ENCODE data around the gene PXDC1. TPM values are rescaled to one million over a fixed set of nuclear protein-coding genes. Genes with fewer than 3 reads are reported as not detected.
"Not testable (repeated sequence)": the region's sequence is repeated elsewhere in the genome, so short reads cannot be mapped to it uniquely, and the experiment has no call there.

PXDC1 gene
- total RNA-seq, 1 donor from 2014 or later: 103 TPM

DNA sequence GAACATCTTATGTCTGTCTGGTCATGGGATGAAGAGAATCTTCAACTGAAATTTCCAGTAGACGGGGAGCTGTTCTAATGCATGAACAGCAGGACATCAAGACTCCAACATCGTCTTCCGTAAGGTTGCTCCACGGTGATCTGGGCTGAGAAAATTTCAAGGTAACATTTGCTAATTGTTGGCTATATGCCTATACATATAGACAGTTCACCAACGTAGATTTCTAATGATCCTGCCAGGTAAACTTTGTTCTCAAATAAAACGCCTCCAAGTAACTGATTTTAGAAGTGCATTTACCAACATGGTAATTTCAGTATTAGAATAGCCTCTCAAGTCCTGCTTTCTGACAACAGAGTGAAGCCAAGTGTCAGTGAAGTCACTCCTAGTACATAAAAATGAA, 11.3 kb upstream of the PXDC1 start:
- no peak for DNase-seq (ENCODE audit: low read depth in 2 of 2)

DNA sequence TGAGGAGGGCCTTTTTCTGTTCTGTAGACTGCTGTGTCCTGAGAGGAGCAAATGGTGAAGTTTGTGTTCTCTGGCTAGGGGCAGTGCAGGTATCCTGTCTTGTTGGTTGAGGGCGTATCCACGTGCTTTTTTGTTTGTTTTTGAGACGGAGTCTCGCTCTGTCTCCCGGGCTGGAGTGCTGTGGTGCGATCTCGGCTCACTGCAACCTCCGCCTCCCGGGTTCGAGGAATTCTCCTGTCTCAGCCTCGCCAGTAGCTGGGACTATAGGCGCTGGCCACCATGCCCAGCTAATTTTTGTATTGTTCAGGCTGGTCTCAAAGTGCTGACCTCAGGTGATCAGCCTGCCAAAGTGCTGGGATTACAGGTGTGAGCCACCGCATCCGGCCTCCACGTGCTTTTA, 10.8 kb upstream of the PXDC1 start:
- no peak for DNase-seq (ENCODE audit: low read depth in 2 of 2)

DNA sequence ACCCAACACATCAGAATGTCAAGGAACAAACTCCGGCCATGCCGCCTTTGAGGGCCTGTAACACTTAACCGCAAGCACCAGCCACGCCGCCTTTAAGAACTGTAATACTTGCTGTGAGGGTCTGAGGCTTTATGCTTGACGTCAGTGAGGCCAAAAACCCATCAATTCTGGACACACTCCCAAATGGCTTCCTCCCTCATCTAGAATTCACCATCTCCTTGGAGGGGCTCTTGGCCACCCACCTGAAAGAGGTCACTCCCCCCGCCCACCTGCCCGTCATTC, 10.4 kb upstream of the PXDC1 start:
- no peak for DNase-seq (ENCODE audit: low read depth in 2 of 2)

DNA sequence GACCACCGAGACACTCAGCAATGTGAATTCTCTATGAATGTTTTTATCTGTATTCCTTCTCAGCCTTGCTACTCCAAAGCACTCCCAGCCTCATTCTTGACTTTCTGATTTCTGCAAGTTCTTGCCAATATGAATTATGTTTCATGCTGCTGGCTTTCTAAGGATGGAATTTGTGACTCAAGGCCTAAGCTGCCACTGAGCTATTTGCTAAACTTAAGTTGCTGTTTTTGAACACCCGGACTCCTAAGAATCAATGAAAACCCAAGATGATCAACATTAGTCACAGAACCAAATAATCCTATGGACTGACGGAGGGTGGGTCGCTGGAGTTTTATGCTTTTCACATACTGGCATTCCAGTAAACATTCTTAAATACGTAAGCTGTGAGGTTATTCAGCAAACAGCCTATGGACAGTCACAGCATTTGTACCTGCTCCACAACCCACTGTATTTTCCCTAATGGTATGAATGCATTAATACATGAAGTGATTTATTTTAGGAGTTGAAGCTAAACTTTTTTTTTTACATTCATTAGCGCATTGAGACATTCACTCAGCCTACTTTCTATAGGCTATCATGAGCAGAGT, 8.2 kb upstream of the PXDC1 start:
- peak in 1 of 2 donors; percentile 19 for DNase-seq (ENCODE audit: low read depth in 2 of 2)

DNA sequence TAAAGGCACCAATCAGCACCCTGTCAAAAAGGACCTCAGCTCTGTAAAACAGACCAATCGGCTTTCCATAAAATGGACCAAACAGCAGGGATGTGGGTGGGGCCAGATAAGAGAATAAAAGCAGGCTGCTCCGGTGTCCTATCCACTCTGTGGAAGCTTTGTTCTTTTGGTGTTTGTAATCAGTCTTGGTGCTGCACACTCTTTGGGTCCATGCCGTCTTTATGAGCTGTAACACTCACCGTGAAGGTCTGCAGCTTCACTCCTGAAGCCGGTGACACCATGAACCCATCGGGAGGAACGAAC, 7.3 kb upstream of the PXDC1 start:
- DNase-seq (ENCODE audit: low read depth in 2 of 2): no peak

DNA sequence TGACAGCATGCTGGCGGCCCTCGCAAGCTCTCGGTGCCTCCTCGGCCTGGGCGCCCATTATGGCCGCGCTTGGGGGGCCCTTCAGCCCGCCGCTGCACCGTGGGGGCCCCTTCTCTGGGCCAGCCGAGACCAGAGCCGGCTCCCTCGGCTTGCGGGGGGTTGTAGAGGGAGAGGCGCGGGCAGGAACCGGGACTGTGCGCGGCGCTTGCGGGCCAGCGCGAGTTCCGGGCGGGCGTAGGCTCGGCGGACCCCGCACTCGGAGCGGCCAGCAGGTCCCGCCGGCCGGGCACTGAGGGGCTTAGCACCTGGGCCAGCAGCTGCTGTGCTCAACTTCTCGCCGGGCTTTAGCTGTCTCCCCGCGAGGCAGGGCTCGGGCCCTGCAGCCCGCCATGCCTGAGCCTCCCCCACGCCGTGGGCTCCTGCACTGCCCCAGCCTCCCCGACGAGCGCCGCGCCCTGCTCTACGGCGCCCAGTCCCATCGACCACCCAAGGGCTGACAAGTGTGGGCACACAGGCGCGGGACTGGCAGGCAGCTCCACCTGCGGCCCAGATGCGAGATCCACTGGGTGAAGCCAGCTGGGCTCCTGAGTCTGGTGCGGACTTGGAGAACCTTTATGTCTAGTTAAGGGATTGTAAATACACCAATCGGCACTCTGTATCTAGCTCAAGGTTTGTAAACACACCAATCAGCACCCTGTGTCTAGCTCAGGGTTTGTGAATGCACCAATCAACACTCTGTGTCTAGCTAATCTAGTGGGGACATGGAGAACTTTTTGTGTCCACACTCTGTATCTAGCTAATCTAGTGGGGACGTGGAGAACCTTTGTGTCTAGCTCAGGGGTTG, 6.7 kb upstream of the PXDC1 start:
- DNase-seq (ENCODE audit: low read depth in 2 of 2): not testable (repeated sequence)

DNA sequence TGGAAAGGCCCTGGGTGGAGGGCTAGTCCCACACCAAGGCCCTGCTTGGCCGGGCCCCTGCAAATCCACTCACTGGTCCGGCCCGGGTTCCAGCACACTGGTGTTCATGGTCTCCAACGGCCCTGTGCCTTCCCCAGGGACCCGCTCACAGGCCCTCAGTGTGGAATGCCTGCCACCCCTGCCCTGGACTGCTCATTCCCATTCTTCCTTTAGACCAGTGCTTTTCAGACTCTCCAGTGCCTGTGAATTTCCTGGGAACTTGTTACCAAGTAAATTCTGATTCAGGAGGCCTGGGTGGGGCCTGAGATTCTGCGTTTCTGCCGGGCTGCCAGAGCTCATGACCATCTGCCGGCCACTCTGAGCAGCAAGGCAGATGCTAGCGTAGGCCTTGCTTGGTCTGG, 5.7 kb upstream of the PXDC1 start:
- no peak for DNase-seq (ENCODE audit: low read depth in 2 of 2)

DNA sequence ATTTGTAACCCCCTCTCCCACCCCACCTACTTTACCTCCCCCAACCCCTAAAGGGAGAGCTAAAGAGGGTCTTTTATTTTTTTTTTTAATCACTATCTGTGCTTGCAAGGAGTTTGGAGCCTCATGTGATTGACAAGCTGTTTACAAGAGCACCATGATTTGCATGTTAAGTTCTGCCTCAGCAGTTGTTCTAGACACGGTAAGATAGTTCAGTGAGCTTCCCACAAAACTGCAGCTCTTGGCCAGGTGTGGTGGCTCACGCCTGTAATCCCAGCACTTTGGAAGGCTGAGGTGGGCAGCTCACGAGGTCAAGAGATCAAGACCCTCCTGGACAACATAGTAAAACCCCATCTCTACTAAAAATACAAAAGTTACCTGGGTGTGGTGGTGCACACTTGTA, 5.0 kb upstream of the PXDC1 start:
- no peak for DNase-seq (ENCODE audit: low read depth in 2 of 2)

DNA sequence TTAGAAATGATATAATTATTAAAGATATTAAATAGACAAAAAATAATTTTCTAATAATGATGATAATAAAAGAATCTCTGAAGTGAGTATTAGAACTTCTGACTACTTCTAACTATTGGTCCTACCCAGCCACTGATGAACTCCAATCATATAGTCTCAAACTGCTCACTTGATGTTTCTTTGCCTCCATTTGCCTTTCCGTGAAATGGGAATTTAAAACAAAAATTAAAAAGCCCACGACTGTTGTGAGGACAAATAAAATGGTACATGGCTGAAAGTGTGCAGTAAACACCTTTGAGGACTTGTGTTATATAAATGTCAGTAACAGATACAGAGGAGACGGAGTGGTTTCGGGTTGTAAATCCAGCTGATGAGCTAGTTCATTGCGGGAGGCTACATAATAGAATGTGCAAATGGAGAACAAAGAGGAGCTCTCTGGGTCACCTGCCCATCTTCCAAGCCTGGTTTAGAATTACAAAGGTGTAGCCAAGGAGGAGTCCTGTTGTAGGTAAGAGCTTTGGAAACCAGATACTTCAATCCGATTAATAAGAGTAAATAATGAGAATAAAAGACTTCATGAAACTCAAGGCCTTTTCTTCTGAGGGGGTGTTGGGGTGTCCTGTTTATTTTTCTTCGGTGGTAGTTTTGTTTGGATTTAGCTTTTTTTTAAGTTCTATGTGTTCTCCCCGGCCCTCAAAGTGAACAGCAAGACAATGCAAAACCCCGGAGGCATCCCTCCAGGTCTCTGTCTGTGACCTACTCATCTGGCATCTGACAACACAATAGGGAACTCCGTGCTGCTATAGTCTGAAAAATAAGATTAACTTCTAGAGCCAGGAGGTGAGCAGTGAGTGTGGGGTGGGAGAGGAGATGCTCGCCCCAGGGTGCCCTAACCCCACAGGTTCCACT, 4.4 kb upstream of the PXDC1 start:
- DNase-seq (ENCODE audit: low read depth in 2 of 2): no peak

DNA sequence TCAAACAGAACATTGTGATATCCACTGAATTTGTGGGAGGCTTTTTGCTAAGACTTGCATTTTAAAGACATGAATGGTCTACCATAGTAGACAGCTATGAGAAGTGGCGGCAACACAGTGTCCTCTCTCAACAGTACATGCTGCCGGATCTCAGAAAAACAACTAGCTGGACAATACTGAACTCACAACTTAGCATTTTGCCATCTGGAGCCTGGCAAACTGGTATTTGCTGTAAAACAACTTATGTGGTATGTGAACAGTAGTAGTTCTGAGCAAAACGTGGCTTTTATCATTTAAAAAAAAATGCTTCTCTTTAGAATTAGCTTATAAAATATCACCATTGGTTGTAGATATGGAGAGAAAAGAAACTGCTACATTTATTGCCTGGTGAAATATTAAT, 3.3 kb upstream of the PXDC1 start:
- DNase-seq (ENCODE audit: low read depth in 2 of 2): no peak

DNA sequence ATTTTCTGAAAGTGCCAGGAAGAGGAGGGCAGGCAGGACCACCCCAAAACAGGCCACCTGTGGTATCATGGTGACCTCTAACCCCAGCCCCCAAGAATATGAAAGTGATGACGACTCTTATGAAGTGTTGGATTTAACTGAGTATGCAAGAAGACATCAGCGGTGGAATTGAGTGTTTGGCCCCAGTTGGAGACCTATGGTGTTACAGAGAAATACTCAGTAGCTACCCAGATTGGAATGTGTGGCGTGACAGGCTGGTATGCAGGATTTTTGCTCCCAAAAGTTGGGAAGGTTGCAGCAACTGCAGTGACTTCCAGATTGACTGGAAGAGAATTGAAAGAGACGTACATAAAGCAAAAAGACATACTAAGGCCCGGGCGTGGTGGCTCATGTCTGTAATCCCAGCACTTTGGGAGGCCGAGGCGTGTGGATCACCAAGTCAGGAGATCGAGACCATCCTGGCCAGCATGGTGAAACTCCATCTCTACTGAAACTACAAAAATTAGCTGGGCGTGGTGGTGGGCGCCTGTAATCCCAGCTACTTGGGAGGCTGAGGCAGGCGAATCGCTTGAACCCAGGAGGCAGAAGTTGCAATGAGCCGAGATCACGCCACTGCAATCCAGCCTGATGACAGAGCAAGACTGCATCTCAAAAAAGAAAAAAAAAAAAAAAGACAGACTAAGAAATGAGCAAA, 2.7 kb upstream of the PXDC1 start:
- peak in 1 of 2 donors; percentile 21 for DNase-seq (ENCODE audit: low read depth in 2 of 2)

DNA sequence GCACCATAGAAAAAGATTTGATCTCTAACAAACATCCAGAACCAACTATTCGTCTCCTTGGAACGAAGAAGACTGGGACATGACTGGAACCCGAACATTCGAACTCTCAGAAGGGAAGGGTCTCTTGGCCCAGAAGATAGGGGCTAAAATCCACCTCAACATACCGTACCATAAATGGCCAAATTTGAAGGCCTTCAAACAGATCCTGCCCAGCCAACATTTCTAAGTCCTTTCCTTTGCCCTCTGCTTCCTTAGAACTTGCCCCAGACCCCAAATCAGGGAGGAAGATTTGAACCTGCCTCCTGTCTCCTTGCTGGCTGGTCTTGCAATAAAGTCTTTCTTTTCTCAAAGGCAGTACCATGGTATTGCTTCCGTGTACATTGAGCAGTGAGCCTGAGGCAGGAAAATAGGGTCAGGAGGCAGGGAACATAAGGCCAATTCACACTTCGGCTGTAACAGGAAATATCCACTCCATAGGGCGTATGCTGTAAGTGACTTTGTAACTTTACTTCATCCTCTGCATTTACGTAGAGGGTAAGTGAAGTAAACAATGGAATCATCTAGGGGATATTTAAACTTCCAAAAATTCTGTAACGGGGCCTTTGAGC, 1.8 kb upstream of the PXDC1 start:
- DNase-seq (ENCODE audit: low read depth in 2 of 2): peak; percentile 80 to 90

DNA sequence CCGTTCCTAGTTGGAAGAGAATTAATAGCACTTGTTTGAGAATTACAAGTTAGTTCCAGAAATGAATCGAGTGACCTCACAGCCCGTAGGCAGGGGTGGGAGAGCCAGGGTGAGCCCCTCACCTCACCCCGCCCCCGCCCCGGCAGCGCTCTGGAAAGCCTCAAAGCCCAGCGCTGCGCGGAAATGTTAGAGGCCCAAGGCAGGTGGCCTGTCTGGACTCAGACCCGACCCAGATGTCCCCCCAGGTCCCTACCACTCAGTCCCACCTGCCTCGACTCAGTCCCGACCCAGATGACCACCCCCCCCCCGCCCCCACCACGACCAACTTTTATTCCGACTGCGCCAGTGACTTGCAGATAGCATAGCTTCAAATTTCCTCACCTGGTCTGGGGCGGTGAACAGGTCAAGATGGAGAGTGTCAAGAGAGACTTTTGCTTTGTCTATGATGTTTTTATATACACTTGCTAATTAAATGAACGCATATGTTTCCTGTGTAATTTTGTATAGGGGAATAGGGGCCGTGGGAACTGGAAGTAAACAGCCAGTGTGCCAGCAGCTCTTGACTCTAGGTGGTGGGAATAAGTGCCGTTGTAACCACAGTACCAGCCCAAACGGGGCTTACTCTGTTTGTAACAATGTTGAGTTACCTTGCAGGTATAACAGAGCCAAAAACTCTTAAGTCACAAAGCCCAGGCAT, 1.2 kb upstream of the PXDC1 start:
- DNase-seq (ENCODE audit: low read depth in 2 of 2): peak; percentile 87 to 90

DNA sequence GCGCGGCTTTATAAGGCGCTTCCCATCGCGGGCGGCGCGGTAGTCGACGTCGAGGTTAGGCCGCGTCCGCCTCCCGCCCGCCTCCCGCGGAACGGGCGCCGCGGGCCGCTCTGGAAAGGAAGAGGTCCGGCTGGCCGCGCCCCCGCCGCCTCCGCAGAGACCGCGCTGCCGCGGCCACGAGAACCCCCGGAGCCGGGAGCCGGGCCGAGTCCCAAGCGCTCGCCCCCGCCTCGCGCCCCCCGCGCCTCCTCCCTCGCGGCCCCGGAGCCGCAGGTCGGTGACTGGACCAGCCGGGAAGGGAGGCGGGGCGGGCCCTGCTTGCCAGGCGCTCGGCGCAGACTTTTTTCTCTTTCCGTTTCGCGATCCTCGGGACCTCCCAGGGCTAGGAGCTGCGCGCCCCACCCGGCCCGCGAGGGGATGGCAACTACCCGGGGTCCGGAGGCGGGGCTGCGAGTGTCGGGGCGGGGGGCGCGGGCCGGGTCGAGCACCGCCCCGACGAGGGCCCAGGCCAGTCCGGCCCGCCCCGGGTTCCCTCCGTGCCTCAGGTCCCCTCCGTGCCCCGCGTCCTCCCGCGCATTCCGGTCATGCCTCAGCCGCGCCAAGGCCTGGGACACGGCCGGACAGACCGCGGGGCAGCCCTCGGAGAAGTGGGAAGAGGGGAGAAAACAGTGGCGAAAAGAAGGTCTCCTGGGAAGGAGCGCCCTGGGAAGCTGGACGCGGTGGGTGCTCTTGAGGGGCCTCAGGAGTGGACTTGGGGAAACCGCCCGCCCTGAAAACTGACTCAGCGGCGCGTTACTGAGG, 417 bp upstream of the PXDC1 start:
- peak; percentile 96 to 98 for DNase-seq (ENCODE audit: low read depth in 2 of 2)

DNA sequence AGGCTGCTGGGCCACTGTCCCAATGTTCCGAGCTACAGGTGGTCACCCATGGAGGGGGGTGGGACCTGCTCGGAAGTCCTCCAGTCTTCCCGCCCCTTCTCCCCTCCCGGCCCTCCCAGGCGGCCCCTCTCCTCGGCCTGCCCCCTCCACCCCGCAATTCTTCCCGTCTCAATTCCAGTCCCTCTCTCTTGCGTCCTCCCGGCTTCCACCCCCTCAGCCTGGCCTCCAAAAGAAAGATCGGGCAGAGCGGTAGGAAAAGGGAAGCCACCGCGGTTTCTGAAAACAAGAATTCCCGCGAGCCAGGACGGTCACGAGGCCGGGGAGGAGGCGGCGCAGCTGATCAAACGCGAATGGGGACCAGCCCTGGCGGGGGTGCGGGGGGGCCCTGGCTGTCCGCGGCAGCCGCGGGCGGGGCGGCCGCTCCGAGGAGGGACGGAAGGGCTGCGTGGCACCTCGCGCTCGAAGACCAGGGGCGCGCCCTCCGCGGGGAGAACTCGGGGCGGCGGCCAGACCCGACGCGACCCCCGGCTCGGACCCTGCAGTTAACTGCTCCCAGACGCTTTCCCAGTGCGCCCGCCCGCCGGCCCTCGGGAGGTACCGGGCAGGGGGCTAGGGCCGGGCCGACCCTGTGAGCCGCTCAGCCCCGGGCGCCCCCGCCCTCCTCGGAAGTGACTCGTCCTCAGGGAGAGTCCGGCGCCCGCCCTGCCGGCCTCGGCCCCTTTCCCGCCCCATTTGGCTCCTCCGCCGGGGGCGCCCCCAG, 1.0 kb downstream of the PXDC1 start:
- peak; percentile 75 to 84 for DNase-seq (ENCODE audit: low read depth in 2 of 2)

DNA sequence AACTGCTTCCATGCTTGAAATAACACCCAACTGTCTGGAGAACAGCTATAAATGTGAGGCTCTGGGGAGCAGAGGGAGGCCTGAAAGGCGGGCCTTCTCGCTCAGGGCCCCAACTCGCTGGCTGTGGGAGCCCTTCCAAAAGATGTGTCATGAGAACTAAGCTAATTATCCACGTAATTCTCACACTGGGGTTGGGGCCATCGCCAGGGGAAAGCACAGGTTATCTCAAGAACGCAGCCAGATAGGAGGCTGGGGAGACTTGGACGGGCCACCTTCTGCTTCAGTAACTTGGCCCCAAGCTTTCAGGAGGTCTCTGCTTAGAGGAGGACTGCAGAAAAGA, 1.6 kb downstream of the PXDC1 start:
- DNase-seq (ENCODE audit: low read depth in 2 of 2): peak; percentile 75 to 80

DNA sequence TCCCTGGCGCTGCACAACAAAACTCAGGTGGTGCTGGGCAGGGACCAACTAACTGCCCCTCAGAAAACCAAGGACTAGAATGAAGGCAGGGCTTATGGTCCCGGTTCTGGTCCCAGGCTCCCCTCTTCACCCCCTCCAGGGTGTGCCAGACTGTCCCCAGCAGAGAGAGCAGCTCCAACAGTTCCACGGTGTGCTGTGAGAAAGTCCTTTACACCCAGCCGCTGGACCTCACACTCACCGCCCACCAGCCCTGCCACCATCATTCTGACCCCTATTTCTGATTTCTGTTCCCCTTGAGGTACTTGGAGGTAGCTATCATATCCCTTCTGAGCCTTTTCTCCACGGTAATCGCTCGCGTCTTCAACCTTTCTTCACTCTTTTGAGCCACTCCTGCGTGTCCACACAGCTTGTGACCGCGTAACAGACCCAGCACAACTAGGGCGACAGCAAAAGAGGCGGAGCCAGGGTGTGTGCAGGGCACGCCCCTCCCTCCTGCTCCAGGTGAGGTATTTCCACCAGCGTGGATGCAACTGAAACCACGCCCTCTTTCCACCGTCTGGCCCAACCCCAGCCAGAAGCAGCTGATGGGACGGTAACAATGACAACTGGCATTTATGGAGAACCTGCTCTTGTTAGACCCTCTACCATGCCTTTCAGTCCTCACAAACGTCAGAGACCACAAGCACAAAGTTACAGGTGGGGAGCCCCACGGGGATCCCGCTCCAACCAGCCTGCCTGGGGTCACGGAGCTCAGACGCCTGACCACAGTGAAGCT, 2.3 kb downstream of the PXDC1 start:
- DNase-seq (ENCODE audit: low read depth in 2 of 2): peak; percentile 47 to 85

DNA sequence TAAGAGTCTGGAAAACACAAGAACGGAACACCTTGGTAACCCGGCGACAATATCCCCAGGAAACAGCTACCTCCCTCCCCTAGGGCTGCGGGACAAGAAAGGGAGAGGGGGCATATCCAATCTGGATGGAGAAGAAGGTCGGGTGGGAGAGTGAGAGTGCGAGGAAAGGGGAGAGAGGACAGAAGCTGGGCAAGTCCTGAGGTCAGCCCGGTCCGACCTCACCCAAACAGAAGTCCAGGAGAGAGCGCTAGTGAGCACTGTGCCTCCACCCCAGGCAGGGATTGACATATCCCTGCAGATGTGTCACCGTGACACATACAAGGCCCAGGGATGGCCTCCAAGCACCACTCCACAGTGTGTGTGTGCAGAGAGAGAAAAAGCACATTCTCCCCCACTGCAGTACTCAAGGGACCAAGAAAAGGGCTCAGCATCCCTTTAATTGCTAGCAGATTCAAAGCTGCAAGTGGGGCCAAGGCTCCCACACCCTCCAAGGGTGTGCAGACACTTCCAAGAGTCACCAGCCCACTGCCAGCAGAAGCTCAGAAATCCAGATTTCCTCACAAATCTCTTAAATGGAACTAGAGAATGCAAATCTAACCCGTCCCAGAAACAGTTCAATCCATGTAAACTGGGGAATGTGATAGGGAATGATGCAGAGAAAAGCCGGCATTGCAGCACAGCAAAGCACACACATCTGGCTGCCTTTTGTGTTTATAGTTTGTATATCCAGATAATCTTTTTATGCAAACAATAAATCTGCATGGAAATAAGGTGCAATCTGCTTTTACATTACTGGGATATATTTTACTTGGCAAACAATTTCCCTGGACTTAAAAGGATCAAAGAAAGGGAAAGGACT, 3.1 kb downstream of the PXDC1 start:
- peak; percentile 87 to 89 for DNase-seq (ENCODE audit: low read depth in 2 of 2)

Measured in lung microvascular endothelial cell (primary cell).